GM21825 (cell line): ENCODE measurements around the gene PAPPA2.
"Not testable (repeated sequence)": the region's sequence is repeated elsewhere in the genome, so short reads cannot be mapped to it uniquely, and the experiment has no call there.

ENCODE experiments used
- ATAC-seq: cut with Tn5 transposase; IDR thresholded peaks from one replicate; pipeline ENCODE4 v1.9.1; 2021; ENCODE audit warnings: mild to moderate bottlenecking, moderate library complexity; ENCODE audit not compliant: unreplicated experiment

The PAPPA2 gene

GRCh38 chr1:176745945-176746344 lies 283.0 kb downstream of the PAPPA2 start:
- ATAC-seq: no peak

- no peak for ATAC-seq
Measured at GRCh38 chr1:176752505-176752904, 289.5 kb downstream of the PAPPA2 start.

GRCh38 chr1:176754676-176755075 lies 291.7 kb downstream of the PAPPA2 start:
- ATAC-seq: no peak

GRCh38 chr1:176756817-176757216 lies 293.8 kb downstream of the PAPPA2 start:
- not testable (repeated sequence) for ATAC-seq

- no peak for ATAC-seq
Measured at GRCh38 chr1:176765608-176766007, 302.6 kb downstream of the PAPPA2 start.

GRCh38 chr1:176766779-176767178 lies 303.8 kb downstream of the PAPPA2 start:
- ATAC-seq: no peak

- no peak for ATAC-seq
Measured at GRCh38 chr1:176767714-176768136, 304.8 kb downstream of the PAPPA2 start.

GRCh38 chr1:176768532-176768931 lies 305.6 kb downstream of the PAPPA2 start:
- ATAC-seq: no peak

GRCh38 chr1:176770066-176770465 lies 307.1 kb downstream of the PAPPA2 start:
- ATAC-seq: no peak

GRCh38 chr1:176773038-176773437 lies 310.1 kb downstream of the PAPPA2 start:
- no peak for ATAC-seq

GRCh38 chr1:176774224-176774623 lies 311.2 kb downstream of the PAPPA2 start:
- no peak for ATAC-seq

GRCh38 chr1:176775378-176775777 lies 312.4 kb downstream of the PAPPA2 start:
- ATAC-seq: no peak

GRCh38 chr1:176775996-176776395 lies 313.0 kb downstream of the PAPPA2 start:
- ATAC-seq: no peak

- no peak for ATAC-seq
Measured at GRCh38 chr1:176778056-176778455, 315.1 kb downstream of the PAPPA2 start.

GRCh38 chr1:176779992-176780328 lies 317.0 kb downstream of the PAPPA2 start:
- no peak for ATAC-seq

- ATAC-seq: no peak
Measured at GRCh38 chr1:176783309-176783708, 320.3 kb downstream of the PAPPA2 start.

- ATAC-seq: no peak
Measured at GRCh38 chr1:176785056-176785455, 322.1 kb downstream of the PAPPA2 start.

- ATAC-seq: no peak
Measured at GRCh38 chr1:176785791-176786190, 322.8 kb downstream of the PAPPA2 start.

GRCh38 chr1:176786274-176786673 lies 323.3 kb downstream of the PAPPA2 start:
- no peak for ATAC-seq

- ATAC-seq: no peak
Measured at GRCh38 chr1:176789571-176790090, 326.7 kb downstream of the PAPPA2 start.

GRCh38 chr1:176790786-176791185 lies 327.8 kb downstream of the PAPPA2 start:
- ATAC-seq: no peak

GRCh38 chr1:176791906-176792305 lies 328.9 kb downstream of the PAPPA2 start:
- no peak for ATAC-seq

GRCh38 chr1:176794897-176795508 lies 332.0 kb downstream of the PAPPA2 start:
- no peak for ATAC-seq
